Epithelial cell of esophagus (primary cell): ENCODE measurements around the gene SLIT3.
"Not testable (repeated sequence)": the region's sequence is repeated elsewhere in the genome, so short reads cannot be mapped to it uniquely, and the experiment has no call there.

Source experiments
- DNase-seq: peaks from one replicate; pipeline ENCODE4 v3.0.0; 2010; ENCODE audit warnings: low read depth
- H3K4me3 ChIP-seq: 2 replicates; pipeline ENCODE4 v1.5.1; 2011; ENCODE audit warnings: mild to moderate bottlenecking, low read length, control low read depth
- TF ChIP-seq, protein P1 (sequence below): IDR thresholded peaks from 2 replicates; pipeline ENCODE4 v1.5.1; 2011; ENCODE audit warnings: low read depth, mild to moderate bottlenecking, low read length, control low read depth, inconsistent platforms; ENCODE audit not compliant: insufficient read depth; ENCODE audit errors: missing control alignments

SLIT3 gene

DNA sequence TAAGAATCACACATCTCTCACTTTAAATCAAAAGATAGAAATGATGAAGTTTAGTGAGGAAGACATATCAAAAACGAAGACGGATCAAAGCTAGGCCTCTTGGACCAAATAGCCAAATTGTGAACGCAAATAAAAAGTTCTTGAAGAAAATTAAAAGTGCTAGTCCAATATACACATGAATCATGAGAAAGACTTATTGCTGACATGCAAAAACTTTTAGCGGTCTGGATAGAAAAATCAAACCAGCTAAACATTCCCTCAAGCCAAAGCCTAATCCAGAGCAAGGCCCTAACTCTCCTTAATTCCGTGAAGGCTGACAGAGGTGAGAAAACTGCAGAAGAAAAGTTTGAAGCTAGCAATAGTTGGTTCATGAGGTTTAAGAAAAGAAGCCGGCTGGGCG is 557.3 kb downstream of the SLIT3 start:
- TF ChIP-seq, protein P1, sequence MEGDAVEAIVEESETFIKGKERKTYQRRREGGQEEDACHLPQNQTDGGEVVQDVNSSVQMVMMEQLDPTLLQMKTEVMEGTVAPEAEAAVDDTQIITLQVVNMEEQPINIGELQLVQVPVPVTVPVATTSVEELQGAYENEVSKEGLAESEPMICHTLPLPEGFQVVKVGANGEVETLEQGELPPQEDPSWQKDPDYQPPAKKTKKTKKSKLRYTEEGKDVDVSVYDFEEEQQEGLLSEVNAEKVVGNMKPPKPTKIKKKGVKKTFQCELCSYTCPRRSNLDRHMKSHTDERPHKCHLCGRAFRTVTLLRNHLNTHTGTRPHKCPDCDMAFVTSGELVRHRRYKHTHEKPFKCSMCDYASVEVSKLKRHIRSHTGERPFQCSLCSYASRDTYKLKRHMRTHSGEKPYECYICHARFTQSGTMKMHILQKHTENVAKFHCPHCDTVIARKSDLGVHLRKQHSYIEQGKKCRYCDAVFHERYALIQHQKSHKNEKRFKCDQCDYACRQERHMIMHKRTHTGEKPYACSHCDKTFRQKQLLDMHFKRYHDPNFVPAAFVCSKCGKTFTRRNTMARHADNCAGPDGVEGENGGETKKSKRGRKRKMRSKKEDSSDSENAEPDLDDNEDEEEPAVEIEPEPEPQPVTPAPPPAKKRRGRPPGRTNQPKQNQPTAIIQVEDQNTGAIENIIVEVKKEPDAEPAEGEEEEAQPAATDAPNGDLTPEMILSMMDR = no peak
- DNase-seq = no peak
- no peak overlapping the region for H3K4me3 ChIP-seq

DNA sequence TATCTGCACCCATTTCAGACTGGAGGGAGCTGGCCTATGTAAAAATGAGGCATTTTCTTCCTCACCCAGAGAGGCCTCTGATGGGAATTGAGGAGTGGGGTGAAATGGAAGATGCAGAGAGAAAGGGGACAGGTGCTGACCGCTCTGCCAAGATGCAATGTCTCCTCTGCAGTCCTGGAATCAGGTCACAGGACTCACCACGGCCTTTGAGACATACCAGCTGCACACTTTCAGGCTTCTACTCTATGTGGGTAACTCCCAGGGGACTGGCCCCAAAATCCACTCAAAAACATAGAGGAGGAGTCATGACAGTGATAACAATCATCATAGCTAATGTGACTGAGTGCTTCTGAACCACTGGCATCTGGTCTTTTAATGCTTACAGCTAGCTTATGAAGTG is 558.6 kb downstream of the SLIT3 start:
- not testable (repeated sequence) for DNase-seq, H3K4me3 ChIP-seq

DNA sequence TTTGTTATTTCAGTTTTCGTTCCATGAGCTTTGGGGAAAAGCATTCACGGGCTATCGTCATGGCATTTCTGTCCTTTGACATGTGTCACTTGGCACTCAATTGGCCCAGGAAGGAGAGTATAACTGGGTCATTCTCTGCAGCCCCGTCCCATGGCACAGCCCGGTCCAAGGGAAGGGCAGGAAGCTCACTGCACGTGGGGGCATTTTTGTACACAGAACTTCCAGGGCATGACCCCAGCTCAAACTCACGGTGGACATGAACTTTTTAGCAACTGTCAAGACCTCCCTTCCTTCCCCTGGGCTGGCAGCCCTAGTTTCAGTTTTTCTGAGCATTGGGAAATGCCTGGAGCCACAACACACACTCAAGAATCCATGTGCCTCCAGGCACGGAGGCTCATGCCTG is 560.1 kb downstream of the SLIT3 start:
- no peak overlapping the region for H3K4me3 ChIP-seq
- TF ChIP-seq, protein P1 = no peak
- DNase-seq = no peak

DNA sequence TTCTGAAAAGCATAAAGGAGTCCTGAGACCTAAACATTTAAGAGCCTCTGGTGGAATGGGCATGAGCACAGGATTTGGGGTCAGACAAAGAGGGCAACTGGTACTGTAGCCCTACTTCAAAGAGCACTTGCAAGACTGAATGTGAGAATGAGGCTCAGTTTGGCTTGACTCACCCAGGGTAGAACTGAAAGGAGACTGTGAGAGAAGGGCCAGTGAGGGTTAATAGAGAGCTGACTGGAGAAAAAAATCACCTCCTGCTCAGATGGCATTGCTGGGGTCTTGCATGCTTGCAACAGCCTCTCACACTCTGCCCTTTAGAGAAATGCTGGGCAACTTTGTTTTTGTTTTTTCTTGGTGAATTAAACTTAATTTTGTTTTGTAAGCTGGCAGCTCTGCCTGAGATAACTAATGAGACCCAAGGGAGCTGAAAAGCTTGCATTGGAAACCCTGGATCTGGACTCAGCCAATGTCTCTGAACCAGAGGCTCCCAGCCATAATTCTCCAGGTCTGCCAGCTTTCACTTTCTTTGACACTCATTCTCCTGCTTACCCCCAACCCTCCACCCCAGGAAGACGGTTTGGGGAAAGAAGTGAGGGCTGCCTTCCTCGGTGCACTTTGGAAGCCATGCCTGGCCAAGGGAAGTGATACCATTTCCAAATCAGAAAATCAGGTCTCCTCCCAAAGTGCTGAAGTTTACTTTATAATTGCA is 560.7 kb downstream of the SLIT3 start:
- no peak for DNase-seq
- H3K4me3 ChIP-seq = no peak overlapping the region
- TF ChIP-seq, protein P1 = no peak

DNA sequence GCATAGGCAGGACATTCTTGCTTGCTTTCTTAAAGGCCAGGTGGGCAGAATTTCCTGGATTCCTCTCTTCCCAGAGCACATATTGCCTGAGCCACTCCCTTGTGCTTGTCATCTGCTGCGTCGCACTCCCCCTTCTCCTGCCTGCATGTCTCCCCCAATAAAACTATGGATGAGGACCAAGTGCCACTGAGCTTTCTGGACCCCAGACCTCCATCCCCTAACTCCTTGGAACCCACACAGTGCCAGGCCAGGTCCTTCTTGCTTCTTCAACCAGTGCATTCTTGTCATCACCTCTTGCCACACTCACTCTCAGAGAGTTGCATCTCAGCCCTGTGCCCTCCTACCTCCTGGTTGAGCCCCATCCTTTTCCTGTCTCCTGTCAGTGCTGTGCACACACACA is 563.9 kb downstream of the SLIT3 start:
- no peak for DNase-seq
- no peak overlapping the region for H3K4me3 ChIP-seq
- TF ChIP-seq, protein P1 = no peak

DNA sequence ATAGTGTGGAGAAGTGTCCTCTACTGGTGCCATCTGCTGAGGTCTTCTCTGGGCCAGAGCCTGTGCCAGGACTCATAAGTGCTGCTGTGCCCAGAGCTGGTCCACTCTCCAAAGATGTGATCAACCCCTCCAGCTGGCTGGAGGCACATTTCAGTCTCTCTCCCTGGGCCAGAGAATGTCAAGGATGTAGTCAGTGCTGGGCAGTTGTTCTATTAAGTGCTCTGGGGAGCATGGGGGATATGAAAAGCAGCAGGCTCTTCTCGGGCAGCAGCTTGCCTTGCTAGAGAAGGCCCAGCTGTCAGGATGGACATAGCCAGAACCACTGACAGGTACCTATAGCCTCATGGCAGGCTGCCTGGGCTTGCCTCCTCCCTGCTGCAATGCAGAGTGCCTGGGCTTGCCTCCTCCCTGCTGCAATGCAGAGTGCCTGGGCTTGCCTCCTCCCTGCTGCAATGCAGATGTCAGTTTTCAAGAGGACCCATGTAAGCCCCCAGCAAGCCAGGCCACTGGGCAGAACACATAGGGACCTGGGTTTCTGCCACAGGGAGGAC is 564.6 kb downstream of the SLIT3 start:
- no peak for DNase-seq

DNA sequence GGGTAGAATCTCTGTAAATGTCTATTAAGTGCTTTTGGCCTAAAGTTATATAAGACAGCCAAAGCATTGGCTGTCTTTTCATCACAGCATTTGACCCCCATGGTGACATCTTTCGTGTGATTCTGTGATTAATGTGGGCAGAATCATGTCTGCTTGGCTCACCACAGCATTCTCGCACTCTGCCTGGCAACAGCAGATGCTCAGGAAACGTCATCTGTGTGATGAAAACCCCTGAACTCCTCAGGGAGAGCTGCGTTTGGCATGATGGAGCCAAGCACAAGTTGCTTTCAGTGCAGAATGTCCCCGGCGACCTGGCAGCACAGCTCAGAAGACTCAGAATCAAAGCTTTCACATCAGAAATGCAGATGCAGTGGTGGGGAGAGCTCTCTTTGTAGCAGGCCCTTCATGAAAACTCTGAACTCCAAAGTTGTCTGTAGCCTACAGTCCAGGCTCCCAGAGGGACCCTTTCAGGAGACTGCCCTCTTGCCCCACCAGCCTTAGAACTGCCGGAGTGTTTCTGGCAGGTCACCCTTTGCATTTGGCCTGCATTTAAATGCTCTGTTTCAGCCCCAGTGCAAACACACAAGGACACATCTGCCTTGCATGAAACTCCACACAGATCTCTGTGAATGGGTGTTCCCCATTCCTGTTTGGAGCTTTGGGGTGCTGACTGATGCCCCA is 566.2 kb downstream of the SLIT3 start:
- DNase-seq = no peak
- TF ChIP-seq, protein P1 = no peak
- no peak overlapping the region for H3K4me3 ChIP-seq

More for the DNA sequence above, 564.6 kb downstream of the SLIT3 start:
- TF ChIP-seq, protein P1 = no peak
- no peak overlapping the region for H3K4me3 ChIP-seq
